ENCODE results near the gene CDC42EP4. TPM values are rescaled to one million over a fixed set of nuclear protein-coding genes. Genes with fewer than 3 reads are reported as not detected.
"Not testable (repeated sequence)": the region's sequence is repeated elsewhere in the genome, so short reads cannot be mapped to it uniquely, and the experiment has no call there.

Gene CDC42EP4
- total and polyA plus RNA-seq, 4 donors: 15.7 to 31.0 (median 28.0) TPM

GRCh38 chr17:73335591-73336407 lies 24.0 kb upstream of the CDC42EP4 start:
- no peak for DNase-seq (ENCODE audit: low spot score)
- Histone ChIP-seq H3K27me3 (ENCODE audit: control insufficient read depth in 4 of 4, insufficient read depth in 4 of 4, low read length in 3 of 4) (no peaks in the 10 kb centered on the region), H3K4me3 (ENCODE audit: low read depth in 1 of 3, low read length in 3 of 3) (no peak overlapping the region), H3K27ac (ENCODE audit: low read depth in 1 of 2, low read length in 2 of 2) (no peak overlapping the region), H3K9ac (ENCODE audit: low read depth in 1 of 2, low read length in 2 of 2) (no peak overlapping the region), H3K36me3 (ENCODE audit: control insufficient read depth in 4 of 4, insufficient read depth in 3 of 4, low read depth in 1 of 4, low read length in 3 of 4) (no peaks in the 10 kb centered on the region), H3K9me3 (ENCODE audit: control insufficient read depth in 4 of 4, low read length in 3 of 4) (no peaks in the 10 kb centered on the region), H3K4me1 (ENCODE audit: control insufficient read depth in 4 of 4, insufficient read depth in 4 of 4, low read length in 3 of 4) (no peaks in the 10 kb centered on the region)
- TF ChIP-seq RAD21 (IDR thresholded peaks at IDR 0.05) (no peak), HNF4A (conservative IDR thresholded peaks at IDR 0.05) (no peak), JUND (IDR thresholded peaks at IDR 0.05) (no peak), FOXA1 (IDR thresholded peaks at IDR 0.05) (no peak)
- WGBS: 90% methylated on average over 12 of the region's 12 CpGs

- H3K27me3 ChIP-seq (ENCODE audit: control insufficient read depth in 4 of 4, insufficient read depth in 4 of 4, low read length in 3 of 4): no peaks in the 10 kb centered on the region
- no peaks in the 10 kb centered on the region for H3K4me1 ChIP-seq (ENCODE audit: control insufficient read depth in 4 of 4, insufficient read depth in 4 of 4, low read length in 3 of 4)
- no peaks in the 10 kb centered on the region for H3K9me3 ChIP-seq (ENCODE audit: control insufficient read depth in 4 of 4, low read length in 3 of 4)
- no peak for DNase-seq (ENCODE audit: low spot score)
- H3K4me3 ChIP-seq (ENCODE audit: low read depth in 1 of 3, low read length in 3 of 3): no peak overlapping the region
- H3K9ac ChIP-seq (ENCODE audit: low read depth in 1 of 2, low read length in 2 of 2): no peak overlapping the region
- TF ChIP-seq ZBTB33 (IDR thresholded peaks at IDR 0.05) (no peak), NR2F2 (IDR thresholded peaks at IDR 0.05) (no peak), SP1 (IDR thresholded peaks at IDR 0.05) (no peak), CTCF (IDR thresholded peaks at IDR 0.05; ENCODE audit: low read depth, low read length, missing input control) (no peak), HNF4A (conservative IDR thresholded peaks at IDR 0.05) (no peak), EGR1 (IDR thresholded peaks at IDR 0.05; ENCODE audit: low read depth in 2 of 2) (no peak), RAD21 (IDR thresholded peaks at IDR 0.05) (no peak), GABPA (IDR thresholded peaks at IDR 0.05 in 1 of 2, conservative IDR thresholded peaks at IDR 0.05 in 1 of 2) (no peak), FOXA1 (IDR thresholded peaks at IDR 0.05) (no peak), MAX (IDR thresholded peaks at IDR 0.05) (no peak), RXRA (IDR thresholded peaks at IDR 0.05) (no peak), FOXA2 (IDR thresholded peaks at IDR 0.05) (no peak), JUND (IDR thresholded peaks at IDR 0.05) (no peak), ATF3 (IDR thresholded peaks at IDR 0.05) (no peak), TAF1 (conservative IDR thresholded peaks at IDR 0.05) (no peak), REST (IDR thresholded peaks at IDR 0.05) (no peak), HNF4G (IDR thresholded peaks at IDR 0.05) (no peak), YY1 (IDR thresholded peaks at IDR 0.05) (no peak)
- no peak overlapping the region for H3K27ac ChIP-seq (ENCODE audit: low read depth in 1 of 2, low read length in 2 of 2)
- 77% methylated on average over 12 of the region's 12 CpGs for WGBS
- no peaks in the 10 kb centered on the region for H3K36me3 ChIP-seq (ENCODE audit: control insufficient read depth in 4 of 4, insufficient read depth in 3 of 4, low read depth in 1 of 4, low read length in 3 of 4)
Measured at GRCh38 chr17:73334771-73335513, 23.1 kb upstream of the CDC42EP4 start.

- not testable (repeated sequence) for H3K27ac ChIP-seq (ENCODE audit: low read depth in 1 of 2, low read length in 2 of 2)
- WGBS: 91% methylated on average over 9 of the region's 9 CpGs
Measured at GRCh38 chr17:73333445-73333844, 21.6 kb upstream of the CDC42EP4 start.

More at GRCh38 chr17:73333445-73333844, 21.6 kb upstream of the CDC42EP4 start:
- H3K9me3 ChIP-seq (ENCODE audit: control insufficient read depth in 4 of 4, low read length in 3 of 4); H3K4me3 ChIP-seq (ENCODE audit: low read depth in 1 of 3, low read length in 3 of 3); H3K9ac ChIP-seq (ENCODE audit: low read depth in 1 of 2, low read length in 2 of 2); DNase-seq (ENCODE audit: low spot score); H3K27me3 ChIP-seq (ENCODE audit: control insufficient read depth in 4 of 4, insufficient read depth in 4 of 4, low read length in 3 of 4); H3K36me3 ChIP-seq (ENCODE audit: control insufficient read depth in 4 of 4, insufficient read depth in 3 of 4, low read depth in 1 of 4, low read length in 3 of 4); H3K4me1 ChIP-seq (ENCODE audit: control insufficient read depth in 4 of 4, insufficient read depth in 4 of 4, low read length in 3 of 4): not testable (repeated sequence)
